GM19463 (cell line): ENCODE results near the gene TMEM184A.
"Not testable (repeated sequence)": the region's sequence is repeated elsewhere in the genome, so short reads cannot be mapped to it uniquely, and the experiment has no call there.

ENCODE experiments used
- ATAC-seq: cut with Tn5 transposase; IDR thresholded peaks from one replicate; pipeline ENCODE4 v1.9.1; 2021; ENCODE audit warnings: mild to moderate bottlenecking, moderate library complexity; ENCODE audit not compliant: unreplicated experiment

The TMEM184A gene

GRCh38 chr7:1590887-1591286 lies 34.9 kb upstream of the TMEM184A start:
- no peak for ATAC-seq

GRCh38 chr7:1590476-1590875 lies 34.5 kb upstream of the TMEM184A start:
- ATAC-seq = no peak

GRCh38 chr7:1588978-1589377 lies 33.0 kb upstream of the TMEM184A start:
- ATAC-seq = no peak

- no peak for ATAC-seq
These were observed 31.7 kb upstream of the TMEM184A start for GRCh38 chr7:1587738-1588137.

GRCh38 chr7:1586827-1587705 lies 31.1 kb upstream of the TMEM184A start:
- no peak for ATAC-seq

GRCh38 chr7:1586126-1586826 lies 30.3 kb upstream of the TMEM184A start:
- no peak for ATAC-seq

GRCh38 chr7:1585142-1585981 lies 29.4 kb upstream of the TMEM184A start:
- no peak for ATAC-seq

GRCh38 chr7:1584700-1585099 lies 28.7 kb upstream of the TMEM184A start:
- no peak for ATAC-seq

GRCh38 chr7:1583241-1583930 lies 27.4 kb upstream of the TMEM184A start:
- ATAC-seq = not testable (repeated sequence)

GRCh38 chr7:1580422-1581030 lies 24.5 kb upstream of the TMEM184A start:
- no peak for ATAC-seq

GRCh38 chr7:1579481-1580421 lies 23.7 kb upstream of the TMEM184A start:
- no peak for ATAC-seq

GRCh38 chr7:1578513-1578912 lies 22.5 kb upstream of the TMEM184A start:
- ATAC-seq = no peak

- no peak for ATAC-seq
These were observed 20.7 kb upstream of the TMEM184A start for GRCh38 chr7:1576521-1577253.

- ATAC-seq = no peak
These were observed 19.8 kb upstream of the TMEM184A start for GRCh38 chr7:1575809-1576208.

- no peak for ATAC-seq
These were observed 16.3 kb upstream of the TMEM184A start for GRCh38 chr7:1572111-1572822.

- peak; percentile 94 for ATAC-seq
These were observed 14.0 kb upstream of the TMEM184A start, which contains the start of gene PSMG3 for GRCh38 chr7:1569833-1570632. Gene PSMG3 (minus strand): TSS chr7:1570032. CDS start chr7:1569339, 693 bp downstream.

- peak; percentile 13 for ATAC-seq
These were observed 13.4 kb upstream of the TMEM184A start for GRCh38 chr7:1569440-1569832.
